ENCODE measurements around the gene WDFY4. TPM values are rescaled to one million over a fixed set of nuclear protein-coding genes. Genes with fewer than 3 reads are reported as not detected.

Gene WDFY4
- total RNA-seq, 6 donors from 2014 or later: 10.1 to 48.9 (median 32.1) TPM

GRCh38 chr10:48813291-48813690, 128.6 kb downstream of the WDFY4 start:
- Histone ChIP-seq H3K4me1 (no peaks in the 10 kb centered on the region), H3K27ac (no peak overlapping the region), H3K36me3 (no peaks in the 10 kb centered on the region), H3K27me3 (no peaks in the 10 kb centered on the region), H3K4me3 (no peak overlapping the region), H3K9me3 (no peaks in the 10 kb centered on the region)
- no peak for ATAC-seq (ENCODE audit: low FRiP score in 2 of 2)
- WGBS, 2 donors: 35 to 52% methylated on average over 1 of the region's 1 CpG
- TF ChIP-seq EP300 (IDR thresholded peaks at IDR 0.05) (no peak), CTCF (IDR thresholded peaks at IDR 0.05) (no peak), POLR2AphosphoS5 (IDR thresholded peaks at IDR 0.05) (no peak), POLR2A (IDR thresholded peaks at IDR 0.05) (no peak)
- no peak for DNase-seq

- 88 to 94% methylated on average over 2 to 3 of the region's 3 CpGs for WGBS, 2 donors
- H3K27me3 ChIP-seq: no peaks in the 10 kb centered on the region
- H3K4me1 ChIP-seq: no peaks in the 10 kb centered on the region
- H3K9me3 ChIP-seq: no peaks in the 10 kb centered on the region
- ATAC-seq (ENCODE audit: low FRiP score in 2 of 2) (no peak), DNase-seq (no peak)
- H3K4me3 ChIP-seq: no peak overlapping the region
- H3K27ac ChIP-seq: no peak overlapping the region
- TF ChIP-seq POLR2AphosphoS5 (IDR thresholded peaks at IDR 0.05): no peak
- no peak for TF ChIP-seq POLR2A (IDR thresholded peaks at IDR 0.05)
- no peak for TF ChIP-seq EP300 (IDR thresholded peaks at IDR 0.05)
- TF ChIP-seq CTCF (IDR thresholded peaks at IDR 0.05): no peak
- H3K36me3 ChIP-seq: no peaks in the 10 kb centered on the region
Measured at GRCh38 chr10:48813825-48814224, 129.2 kb downstream of the WDFY4 start.

- TF ChIP-seq POLR2AphosphoS5 (IDR thresholded peaks at IDR 0.05) (no peak), CTCF (IDR thresholded peaks at IDR 0.05) (no peak), EP300 (IDR thresholded peaks at IDR 0.05) (no peak), POLR2A (IDR thresholded peaks at IDR 0.05) (no peak)
- 70 to 82% methylated on average over 1 of the region's 1 CpG for WGBS, 2 donors
Measured at GRCh38 chr10:48814933-48815332, 130.3 kb downstream of the WDFY4 start.

GRCh38 chr10:48817141-48817540, 132.5 kb downstream of the WDFY4 start:
- H3K27me3 ChIP-seq: no peaks in the 10 kb centered on the region
- TF ChIP-seq EP300 (IDR thresholded peaks at IDR 0.05): no peak
- no peak for TF ChIP-seq CTCF (IDR thresholded peaks at IDR 0.05)
- TF ChIP-seq POLR2AphosphoS5 (IDR thresholded peaks at IDR 0.05): no peak
- TF ChIP-seq POLR2A (IDR thresholded peaks at IDR 0.05): no peak
- no peak for ATAC-seq (ENCODE audit: low FRiP score in 2 of 2)
- no peaks in the 10 kb centered on the region for H3K9me3 ChIP-seq
- peak in 1 of 2 donors; percentile 47 for DNase-seq
- no peaks in the 10 kb centered on the region for H3K4me1 ChIP-seq
- 81 to 89% methylated on average over 3 to 10 of the region's 10 CpGs for WGBS, 2 donors
- no peaks in the 10 kb centered on the region for H3K36me3 ChIP-seq
- no peak overlapping the region for H3K4me3 ChIP-seq
- no peak overlapping the region for H3K27ac ChIP-seq

More at GRCh38 chr10:48814933-48815332, 130.3 kb downstream of the WDFY4 start:
- H3K27ac ChIP-seq: no peak overlapping the region
- no peaks in the 10 kb centered on the region for H3K36me3 ChIP-seq
- H3K4me1 ChIP-seq: no peaks in the 10 kb centered on the region
- DNase-seq: no peak
- no peak for ATAC-seq (ENCODE audit: low FRiP score in 2 of 2)
- H3K4me3 ChIP-seq: no peak overlapping the region
- H3K9me3 ChIP-seq: no peaks in the 10 kb centered on the region
- no peaks in the 10 kb centered on the region for H3K27me3 ChIP-seq

GRCh38 chr10:48818081-48818480, 133.4 kb downstream of the WDFY4 start:
- Histone ChIP-seq H3K27ac (no peak overlapping the region), H3K36me3 (no peaks in the 10 kb centered on the region), H3K4me1 (no peaks in the 10 kb centered on the region), H3K9me3 (no peaks in the 10 kb centered on the region), H3K4me3 (no peak overlapping the region), H3K27me3 (no peaks in the 10 kb centered on the region)
- TF ChIP-seq EP300 (IDR thresholded peaks at IDR 0.05) (no peak), POLR2A (IDR thresholded peaks at IDR 0.05) (no peak), CTCF (IDR thresholded peaks at IDR 0.05) (no peak), POLR2AphosphoS5 (IDR thresholded peaks at IDR 0.05) (no peak)
- no peak for ATAC-seq (ENCODE audit: low FRiP score in 2 of 2)
- no peak for DNase-seq
- WGBS, 2 donors: 65 to 78% methylated on average over 2 of the region's 2 CpGs
